Measurements from ENCODE around the gene SEC24B.

SEC24B gene

GRCh38 chr4:109395694-109396093 is 37.9 kb upstream of the SEC24B start:
- no peak overlapping the region for H3K4me3 ChIP-seq (ENCODE audit: low read depth, low read length)
- no peak for DNase-seq (ENCODE audit: low read depth)
- TF ChIP-seq MYC (IDR thresholded peaks at IDR 0.05; ENCODE audit: low read depth, low read length) (no peak), MAX (IDR thresholded peaks at IDR 0.05; ENCODE audit: low read depth, low read length) (no peak), POLR2A (IDR thresholded peaks at IDR 0.05; ENCODE audit: extremely low read depth, insufficient read length) (no peak), CTCF (IDR thresholded peaks at IDR 0.05; ENCODE audit: low read depth, low read length) (no peak)

- no peak for DNase-seq (ENCODE audit: low read depth)
- TF ChIP-seq MYC (IDR thresholded peaks at IDR 0.05; ENCODE audit: low read depth, low read length) = no peak
- TF ChIP-seq CTCF (IDR thresholded peaks at IDR 0.05; ENCODE audit: low read depth, low read length) = no peak
- TF ChIP-seq MAX (IDR thresholded peaks at IDR 0.05; ENCODE audit: low read depth, low read length) = no peak
- no peak for TF ChIP-seq POLR2A (IDR thresholded peaks at IDR 0.05; ENCODE audit: extremely low read depth, insufficient read length)
Measured at GRCh38 chr4:109398928-109399327, 34.7 kb upstream of the SEC24B start.

GRCh38 chr4:109406337-109406931 is 27.2 kb upstream of the SEC24B start:
- peak; percentile 63 for DNase-seq (ENCODE audit: low read depth)
- TF ChIP-seq MYC (IDR thresholded peaks at IDR 0.05; ENCODE audit: low read depth, low read length) (no peak), MAX (IDR thresholded peaks at IDR 0.05; ENCODE audit: low read depth, low read length) (no peak), POLR2A (IDR thresholded peaks at IDR 0.05; ENCODE audit: extremely low read depth, insufficient read length) (no peak), CTCF (IDR thresholded peaks at IDR 0.05; ENCODE audit: low read depth, low read length) (peak; percentile 39)
- no peak overlapping the region for H3K4me3 ChIP-seq (ENCODE audit: low read depth, low read length)

More at GRCh38 chr4:109398928-109399327, 34.7 kb upstream of the SEC24B start:
- H3K4me3 ChIP-seq (ENCODE audit: low read depth, low read length) = no peak overlapping the region

- no peak for DNase-seq (ENCODE audit: low read depth)
- no peak overlapping the region for H3K4me3 ChIP-seq (ENCODE audit: low read depth, low read length)
- TF ChIP-seq MYC (IDR thresholded peaks at IDR 0.05; ENCODE audit: low read depth, low read length) (no peak), POLR2A (IDR thresholded peaks at IDR 0.05; ENCODE audit: extremely low read depth, insufficient read length) (no peak), MAX (IDR thresholded peaks at IDR 0.05; ENCODE audit: low read depth, low read length) (no peak), CTCF (IDR thresholded peaks at IDR 0.05; ENCODE audit: low read depth, low read length) (no peak)
Measured at GRCh38 chr4:109407027-109407737, 26.4 kb upstream of the SEC24B start.

GRCh38 chr4:109408711-109409110 is 24.9 kb upstream of the SEC24B start:
- no peak overlapping the region for H3K4me3 ChIP-seq (ENCODE audit: low read depth, low read length)
- no peak for TF ChIP-seq MAX (IDR thresholded peaks at IDR 0.05; ENCODE audit: low read depth, low read length)
- TF ChIP-seq POLR2A (IDR thresholded peaks at IDR 0.05; ENCODE audit: extremely low read depth, insufficient read length) = no peak
- TF ChIP-seq CTCF (IDR thresholded peaks at IDR 0.05; ENCODE audit: low read depth, low read length) = no peak
- no peak for TF ChIP-seq MYC (IDR thresholded peaks at IDR 0.05; ENCODE audit: low read depth, low read length)
- no peak for DNase-seq (ENCODE audit: low read depth)

All from NB4 (cell line).